Panc1 (cell line): ENCODE data around the gene AP5Z1. TPM values are rescaled to one million over a fixed set of nuclear protein-coding genes. Genes with fewer than 3 reads are reported as not detected.

Source experiments
- ATAC-seq: fragments of 200-7000 bp; cut with Tn5 transposase; 2 replicates; pipeline ENCODE4 v1.9.1; 2020; ENCODE audit warnings: mild to moderate bottlenecking, moderate library complexity
- BruUV-seq: library from RNA; stranded (reverse); fragments of 400-500 nt; replicated peaks from 2 replicates; lab custom pipeline; 2021; lab: Mats Ljungman, UMichigan
- CTCF ChIA-PET: fragments of 300-600 bp; sonication (Branson Sonifier 250); formaldehyde crosslinking; loops from one replicate; lab custom pipeline; 2022; ENCODE audit warnings: antibody characterized with exemption; lab: Charles Lee
- POLR2A ChIA-PET: fragments of 300-600 bp; sonication (Branson Sonifier 250); formaldehyde crosslinking; loops from one replicate; lab custom pipeline; 2022; ENCODE audit warnings: antibody characterized with exemption; lab: Charles Lee
- DNase-seq: peaks from one replicate; pipeline ENCODE4 v3.0.0-alpha.2; 2010; ENCODE audit warnings: low read depth, low spot score
- H3K27ac ChIP-seq: 2 replicates; pipeline ENCODE4 v1.5.1; 2011; ENCODE audit warnings: mild to moderate bottlenecking, low read length, inconsistent platforms
- H3K27me3 ChIP-seq: fragments of 200-500 bp; sonication (Bioruptor generic); 2 replicates; pipeline ENCODE4 v1.6.0; 2014; ENCODE audit warnings: low read length, inconsistent platforms; ENCODE audit not compliant: control insufficient read depth, insufficient read depth
- H3K36me3 ChIP-seq: fragments of 200-500 bp; sonication (Bioruptor generic); 2 replicates; pipeline ENCODE4 v1.5.1; 2014; ENCODE audit warnings: inconsistent platforms, mild to moderate bottlenecking, low read length, moderate library complexity; ENCODE audit not compliant: control insufficient read depth, insufficient read depth
- H3K4me1 ChIP-seq: 2 replicates; pipeline ENCODE4 v1.5.1; 2011; ENCODE audit warnings: inconsistent platforms, mild to moderate bottlenecking, low read length, moderate library complexity; ENCODE audit not compliant: control insufficient read depth, insufficient read depth
- H3K4me3 ChIP-seq, 2 experiments: 2 replicates each; pipeline ENCODE4 v1.5.1; 2011 to 2012; ENCODE audit warnings: low read depth in 2 of 2, low read length in 2 of 2, mild to moderate bottlenecking in 2 of 2, inconsistent platforms in 1 of 2, moderate library complexity in 1 of 2
- H3K9me3 ChIP-seq: fragments of 200-500 bp; sonication (Bioruptor generic); 2 replicates; pipeline ENCODE4 v1.5.1; 2014; ENCODE audit warnings: low read depth, mild to moderate bottlenecking, inconsistent platforms, low read length, moderate library complexity; ENCODE audit not compliant: control insufficient read depth, insufficient read depth
- POLR2AphosphoS5 ChIP-seq: IDR thresholded peaks from 2 replicates; pipeline ENCODE4 v1.6.1; 2012; ENCODE audit warnings: mild to moderate bottlenecking, low read depth, low read length, moderate library complexity
- SIN3A ChIP-seq: IDR thresholded peaks from 2 replicates; pipeline ENCODE4 v1.6.1; 2012; ENCODE audit warnings: low read depth, mild to moderate bottlenecking, low read length, moderate library complexity, borderline replicate concordance; ENCODE audit not compliant: insufficient read depth
- TCF7L2 ChIP-seq: IDR thresholded peaks from 2 replicates; pipeline ENCODE4 v1.6.1; 2011; ENCODE audit warnings: mild to moderate bottlenecking, low read depth, low read length, inconsistent platforms
- in situ Hi-C: cut with HindIII; loops from 2 replicates; pipeline ENCODE4 v1.10.0; 2016; ENCODE audit warnings: low sequenced_read_pairs, low pct_unique_long_range_greater_than_20kb
- intact Hi-C: fragments of 100-400 bp; cut with micrococcal nuclease; formaldehyde crosslinking; loops from one replicate; pipeline ENCODE4 v1.10.0; 2022; ENCODE audit not compliant: unreplicated experiment
- total RNA-seq: library from RNA; stranded (reverse); gene quantifications from one replicate; pipeline ENCODE4 v1.2.1, GENCODE V29; 2021; ENCODE audit not compliant: unreplicated experiment
- TF ChIP-seq, protein P1 (sequence below): fragments of 450-650 bp; IDR thresholded peaks from 2 replicates; pipeline ENCODE4 v1.5.1; 2017; ENCODE audit warnings: mild to moderate bottlenecking
- TF ChIP-seq, protein P2 (sequence below), 2 experiments: IDR thresholded peaks; 2 replicates each; pipeline ENCODE4 v1.6.1; 2011 to 2012; ENCODE audit warnings: low read depth in 2 of 2, control low read depth in 1 of 2, low read length in 1 of 2, mild to moderate bottlenecking in 1 of 2, moderate library complexity in 1 of 2; ENCODE audit not compliant: insufficient read depth in 1 of 2

The AP5Z1 gene
- total RNA-seq, 1 experiment from 2014 or later = 100.0 TPM

DNA sequence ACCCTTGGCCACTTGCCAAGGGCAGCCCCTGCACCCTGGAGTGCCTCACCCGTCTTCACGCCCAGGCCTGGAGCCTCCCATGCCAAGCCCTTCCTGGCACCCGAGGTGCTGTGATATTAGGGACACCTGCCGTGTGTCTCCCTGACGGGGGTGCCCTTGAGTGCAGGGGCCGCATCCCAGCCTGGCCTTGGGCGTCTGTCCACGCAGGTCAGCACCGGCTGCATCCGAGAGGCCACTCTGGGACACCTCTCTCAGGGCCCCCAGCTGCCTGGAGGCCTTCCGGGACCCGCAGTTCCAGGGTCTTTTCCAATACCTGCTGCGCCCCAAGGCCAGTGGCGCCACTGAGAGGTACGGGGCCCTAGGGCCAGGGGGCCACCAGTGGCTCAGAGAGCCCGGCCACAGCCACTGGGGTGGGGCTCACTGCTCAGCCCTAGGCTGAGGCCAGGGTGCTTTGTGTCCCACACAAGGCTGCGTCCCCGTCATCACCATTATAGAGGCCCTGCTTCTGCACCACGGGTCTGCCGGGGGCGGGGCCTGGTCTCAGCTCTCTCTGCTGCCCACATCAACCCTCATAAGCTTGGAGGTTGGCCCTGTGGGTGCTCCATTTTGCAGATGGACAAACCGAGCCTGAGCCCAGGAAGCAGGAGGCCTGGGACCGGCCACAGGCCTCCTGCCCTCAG is 12.7 kb downstream of the AP5Z1 start:
- no peak for DNase-seq
- no peak overlapping the region for H3K27ac ChIP-seq
- H3K4me1 ChIP-seq = no peaks in the 10 kb centered on the region
- no peaks in the 10 kb centered on the region for H3K27me3 ChIP-seq
- ChIA-PET POLR2A (no interaction called here), CTCF (no interaction called here)
- no peak for TF ChIP-seq SIN3A
- TF ChIP-seq, protein P1, sequence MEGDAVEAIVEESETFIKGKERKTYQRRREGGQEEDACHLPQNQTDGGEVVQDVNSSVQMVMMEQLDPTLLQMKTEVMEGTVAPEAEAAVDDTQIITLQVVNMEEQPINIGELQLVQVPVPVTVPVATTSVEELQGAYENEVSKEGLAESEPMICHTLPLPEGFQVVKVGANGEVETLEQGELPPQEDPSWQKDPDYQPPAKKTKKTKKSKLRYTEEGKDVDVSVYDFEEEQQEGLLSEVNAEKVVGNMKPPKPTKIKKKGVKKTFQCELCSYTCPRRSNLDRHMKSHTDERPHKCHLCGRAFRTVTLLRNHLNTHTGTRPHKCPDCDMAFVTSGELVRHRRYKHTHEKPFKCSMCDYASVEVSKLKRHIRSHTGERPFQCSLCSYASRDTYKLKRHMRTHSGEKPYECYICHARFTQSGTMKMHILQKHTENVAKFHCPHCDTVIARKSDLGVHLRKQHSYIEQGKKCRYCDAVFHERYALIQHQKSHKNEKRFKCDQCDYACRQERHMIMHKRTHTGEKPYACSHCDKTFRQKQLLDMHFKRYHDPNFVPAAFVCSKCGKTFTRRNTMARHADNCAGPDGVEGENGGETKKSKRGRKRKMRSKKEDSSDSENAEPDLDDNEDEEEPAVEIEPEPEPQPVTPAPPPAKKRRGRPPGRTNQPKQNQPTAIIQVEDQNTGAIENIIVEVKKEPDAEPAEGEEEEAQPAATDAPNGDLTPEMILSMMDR = no peak
- TF ChIP-seq, protein P2, sequence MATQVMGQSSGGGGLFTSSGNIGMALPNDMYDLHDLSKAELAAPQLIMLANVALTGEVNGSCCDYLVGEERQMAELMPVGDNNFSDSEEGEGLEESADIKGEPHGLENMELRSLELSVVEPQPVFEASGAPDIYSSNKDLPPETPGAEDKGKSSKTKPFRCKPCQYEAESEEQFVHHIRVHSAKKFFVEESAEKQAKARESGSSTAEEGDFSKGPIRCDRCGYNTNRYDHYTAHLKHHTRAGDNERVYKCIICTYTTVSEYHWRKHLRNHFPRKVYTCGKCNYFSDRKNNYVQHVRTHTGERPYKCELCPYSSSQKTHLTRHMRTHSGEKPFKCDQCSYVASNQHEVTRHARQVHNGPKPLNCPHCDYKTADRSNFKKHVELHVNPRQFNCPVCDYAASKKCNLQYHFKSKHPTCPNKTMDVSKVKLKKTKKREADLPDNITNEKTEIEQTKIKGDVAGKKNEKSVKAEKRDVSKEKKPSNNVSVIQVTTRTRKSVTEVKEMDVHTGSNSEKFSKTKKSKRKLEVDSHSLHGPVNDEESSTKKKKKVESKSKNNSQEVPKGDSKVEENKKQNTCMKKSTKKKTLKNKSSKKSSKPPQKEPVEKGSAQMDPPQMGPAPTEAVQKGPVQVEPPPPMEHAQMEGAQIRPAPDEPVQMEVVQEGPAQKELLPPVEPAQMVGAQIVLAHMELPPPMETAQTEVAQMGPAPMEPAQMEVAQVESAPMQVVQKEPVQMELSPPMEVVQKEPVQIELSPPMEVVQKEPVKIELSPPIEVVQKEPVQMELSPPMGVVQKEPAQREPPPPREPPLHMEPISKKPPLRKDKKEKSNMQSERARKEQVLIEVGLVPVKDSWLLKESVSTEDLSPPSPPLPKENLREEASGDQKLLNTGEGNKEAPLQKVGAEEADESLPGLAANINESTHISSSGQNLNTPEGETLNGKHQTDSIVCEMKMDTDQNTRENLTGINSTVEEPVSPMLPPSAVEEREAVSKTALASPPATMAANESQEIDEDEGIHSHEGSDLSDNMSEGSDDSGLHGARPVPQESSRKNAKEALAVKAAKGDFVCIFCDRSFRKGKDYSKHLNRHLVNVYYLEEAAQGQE (IDR thresholded peaks at IDR 0.05; ENCODE audit: insufficient read depth in 1 of 2, low read depth in 2 of 2, low read length in 1 of 2) = no peak
- no peak for TF ChIP-seq TCF7L2
- TF ChIP-seq POLR2AphosphoS5 = no peak
- no TSS peak for BruUV-seq
- H3K4me3 ChIP-seq = no peak overlapping the region
- intact Hi-C loops (no loop called here), in situ Hi-C loops (no loop called here)
- ATAC-seq = no peak
- H3K36me3 ChIP-seq = no peaks in the 10 kb centered on the region; the same call in 1 of the 2 replicates
- no peaks in the 10 kb centered on the region for H3K9me3 ChIP-seq

DNA sequence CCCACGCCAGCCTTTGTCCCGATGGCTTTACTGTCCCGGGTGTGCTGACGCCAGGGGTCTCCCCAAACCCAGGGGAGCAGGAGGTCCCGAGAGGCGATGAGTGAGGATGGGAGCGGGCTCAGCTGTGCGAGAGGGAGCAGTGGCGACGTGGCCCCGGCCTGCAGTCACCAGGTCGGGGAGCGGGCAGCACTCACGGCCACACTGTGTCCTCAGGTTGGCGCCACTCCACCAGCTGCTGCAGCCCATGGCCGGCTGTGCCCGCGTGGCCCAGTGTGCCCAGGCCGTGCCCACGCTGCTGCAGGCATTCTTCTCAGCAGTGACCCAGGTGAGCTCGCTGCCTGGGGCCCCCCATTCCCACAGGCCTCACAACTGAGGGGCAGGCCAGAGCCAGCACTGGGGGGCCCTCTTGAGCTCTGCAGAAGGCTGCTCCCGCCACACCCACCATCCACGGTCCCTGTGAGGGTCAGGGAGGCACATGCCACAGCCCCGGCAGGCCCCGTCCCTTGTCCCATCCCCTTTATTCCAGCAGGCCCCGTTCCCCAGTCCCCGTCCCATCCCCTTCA is 13.3 kb downstream of the AP5Z1 start:
- Histone ChIP-seq H3K4me3 (no peak overlapping the region), H3K36me3 (no peaks in the 10 kb centered on the region; the same call in 1 of the 2 replicates), H3K4me1 (no peaks in the 10 kb centered on the region), H3K27me3 (no peaks in the 10 kb centered on the region), H3K9me3 (no peaks in the 10 kb centered on the region), H3K27ac (no peak overlapping the region)
- TF ChIP-seq TCF7L2 = no peak
- TF ChIP-seq, protein P1 = no peak
- intact Hi-C loops (no loop called here), in situ Hi-C loops (no loop called here)
- DNase-seq (no peak), ATAC-seq (no peak)
- POLR2A ChIA-PET = no interaction called here
- CTCF ChIA-PET = interaction anchor here (0.7 kb wide), 1 partner anchor 11 kb away, joined by 3 read pairs; no protein-coding TSS in a partner anchor
- no TSS peak for BruUV-seq
